ENCODE data around the gene NR3C2.
"Not testable (repeated sequence)": the region's sequence is repeated elsewhere in the genome, so short reads cannot be mapped to it uniquely, and the experiment has no call there.

Gene NR3C2

GRCh38 chr4:148211533-148211932, 230.7 kb downstream of the NR3C2 start:
- DNase-seq = no peak

GRCh38 chr4:148210661-148211060, 231.6 kb downstream of the NR3C2 start:
- DNase-seq = no peak

DNA sequence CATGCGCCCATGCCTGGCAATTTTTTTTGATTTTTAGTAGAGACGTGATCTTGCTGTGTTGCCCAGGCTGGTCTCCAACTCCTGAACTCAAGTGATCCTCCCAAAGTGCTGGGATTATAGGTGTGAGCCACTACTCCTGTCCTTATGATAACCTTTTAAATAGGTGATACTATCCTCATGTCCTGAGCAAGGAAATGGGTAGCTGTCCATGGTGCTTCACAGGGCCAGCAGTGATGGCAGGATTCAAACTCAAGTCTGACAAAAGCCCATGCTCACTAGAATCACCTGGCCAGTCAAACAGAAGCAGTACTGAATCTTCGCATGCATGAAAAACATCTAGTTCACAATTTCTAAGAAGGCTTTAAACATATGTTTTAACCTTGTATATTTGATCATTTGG, 235.1 kb downstream of the NR3C2 start:
- no peak for DNase-seq

DNA sequence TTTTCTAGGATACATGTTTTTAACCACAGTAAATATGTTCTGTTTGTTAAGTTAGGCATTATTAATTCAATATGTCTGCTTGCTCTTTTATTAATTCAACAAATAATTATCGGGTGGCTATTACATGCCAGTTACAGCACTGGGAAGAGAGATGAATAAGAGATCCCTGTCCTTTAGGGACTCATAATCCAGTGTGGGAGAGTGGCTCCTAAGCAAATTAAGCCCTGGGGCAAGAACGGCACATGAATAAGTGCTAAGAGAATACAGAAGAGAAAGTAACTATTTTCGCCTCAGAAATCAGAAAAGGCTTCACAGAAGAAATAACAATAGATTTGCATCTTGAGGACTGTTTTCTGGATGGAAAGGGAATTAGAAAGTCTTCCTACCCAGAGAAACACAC, 236.7 kb downstream of the NR3C2 start:
- DNase-seq = no peak

DNA sequence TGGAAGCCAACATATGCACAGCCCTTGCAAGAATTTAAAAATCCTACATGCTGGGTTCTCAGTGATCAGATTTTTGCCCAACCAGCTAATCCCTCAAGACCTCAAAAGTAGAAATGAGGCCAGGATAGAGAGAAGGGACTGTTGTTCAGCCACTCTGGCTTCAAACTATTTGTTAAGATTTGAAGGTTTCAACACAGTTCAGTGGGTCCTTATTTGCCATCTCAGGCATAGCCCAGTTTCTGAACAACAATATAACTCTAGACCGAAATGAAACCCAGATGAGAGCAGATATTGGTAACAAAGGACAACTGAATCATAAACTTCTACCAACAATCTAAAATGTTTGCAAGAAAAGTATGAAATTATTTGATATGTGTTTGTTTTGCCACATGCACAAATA, 237.3 kb downstream of the NR3C2 start:
- DNase-seq = no peak

DNA sequence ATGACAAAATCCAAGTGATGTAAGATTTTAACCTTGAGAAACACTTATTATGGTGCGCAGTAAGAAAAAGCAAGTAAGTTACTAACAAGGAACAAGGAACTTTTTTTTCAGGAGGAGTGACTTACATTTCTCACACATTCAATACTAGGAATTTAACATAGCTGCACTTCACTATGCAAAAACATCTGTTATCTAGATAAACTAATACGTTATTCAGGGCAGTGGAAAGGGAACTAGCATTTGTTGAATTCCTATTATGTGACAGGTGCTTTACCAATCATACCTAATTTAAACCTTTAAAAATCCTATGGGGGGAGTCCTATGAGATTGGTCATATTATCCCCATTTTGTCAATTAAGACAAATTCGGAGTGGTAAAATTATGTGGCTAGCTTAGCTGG, 238.0 kb downstream of the NR3C2 start:
- DNase-seq = no peak

DNA sequence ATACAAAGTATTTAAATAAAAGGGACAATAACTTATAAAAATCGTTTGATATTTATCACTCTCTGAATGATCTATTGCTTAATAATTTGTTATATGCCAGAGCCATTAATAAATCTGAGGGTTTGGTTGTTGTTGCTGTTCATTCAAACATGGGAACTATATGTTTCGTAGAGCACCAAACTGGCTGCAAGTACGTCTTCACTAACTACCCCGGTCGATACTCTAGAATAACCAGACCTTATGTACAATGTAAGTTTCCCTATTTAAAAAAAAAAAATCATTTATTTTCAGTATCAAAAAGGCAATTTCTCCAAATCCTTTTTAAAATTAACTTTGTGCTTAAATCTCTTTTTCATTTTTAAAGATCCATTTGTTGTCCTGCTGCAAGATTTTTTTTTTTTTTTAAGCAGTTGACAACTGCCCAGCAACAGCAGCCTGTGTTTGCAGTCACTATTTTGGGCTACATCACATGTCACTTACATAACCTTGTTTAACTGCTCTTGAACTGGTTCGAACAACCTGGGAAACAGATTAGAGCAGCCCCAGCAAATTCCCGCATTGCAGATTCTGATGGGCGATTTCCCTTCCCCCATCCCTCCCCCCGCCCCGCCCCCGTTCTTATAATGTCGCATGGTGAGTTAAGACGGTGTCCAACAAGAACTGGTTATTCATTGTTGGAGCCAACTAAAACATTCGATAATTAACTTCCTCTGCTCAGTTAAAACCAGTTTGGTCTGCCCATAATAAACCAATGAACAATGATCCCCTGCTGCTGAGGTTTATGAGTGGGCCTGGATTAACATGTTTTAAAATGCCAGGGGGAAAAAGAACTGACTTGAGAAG, 238.9 kb downstream of the NR3C2 start:
- DNase-seq = no peak

- DNase-seq = no peak
These were observed 241.3 kb downstream of the NR3C2 start for GRCh38 chr4:148200960-148201359.

GRCh38 chr4:148196164-148196563, 246.1 kb downstream of the NR3C2 start:
- DNase-seq = no peak

DNA sequence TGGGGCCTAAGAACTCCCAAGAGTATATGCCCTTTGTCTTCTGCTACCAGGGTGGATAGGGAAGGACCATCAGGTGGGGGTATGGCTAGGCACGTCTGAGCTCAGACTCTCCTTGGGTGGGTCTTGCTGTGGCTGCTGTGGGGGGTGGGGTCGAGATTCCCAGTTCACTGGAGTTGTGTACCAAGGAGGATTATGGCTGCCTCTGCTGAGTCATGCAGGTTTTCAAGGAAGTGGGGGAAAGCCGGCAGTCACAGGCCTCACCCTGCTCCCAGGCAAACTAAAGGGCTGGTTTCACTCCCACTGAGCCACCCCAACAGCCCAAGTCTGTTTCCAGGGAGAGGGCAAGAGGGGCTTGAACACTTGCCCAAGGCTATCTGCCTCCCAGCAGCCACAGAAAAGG, 249.7 kb downstream of the NR3C2 start:
- DNase-seq = no peak

DNA sequence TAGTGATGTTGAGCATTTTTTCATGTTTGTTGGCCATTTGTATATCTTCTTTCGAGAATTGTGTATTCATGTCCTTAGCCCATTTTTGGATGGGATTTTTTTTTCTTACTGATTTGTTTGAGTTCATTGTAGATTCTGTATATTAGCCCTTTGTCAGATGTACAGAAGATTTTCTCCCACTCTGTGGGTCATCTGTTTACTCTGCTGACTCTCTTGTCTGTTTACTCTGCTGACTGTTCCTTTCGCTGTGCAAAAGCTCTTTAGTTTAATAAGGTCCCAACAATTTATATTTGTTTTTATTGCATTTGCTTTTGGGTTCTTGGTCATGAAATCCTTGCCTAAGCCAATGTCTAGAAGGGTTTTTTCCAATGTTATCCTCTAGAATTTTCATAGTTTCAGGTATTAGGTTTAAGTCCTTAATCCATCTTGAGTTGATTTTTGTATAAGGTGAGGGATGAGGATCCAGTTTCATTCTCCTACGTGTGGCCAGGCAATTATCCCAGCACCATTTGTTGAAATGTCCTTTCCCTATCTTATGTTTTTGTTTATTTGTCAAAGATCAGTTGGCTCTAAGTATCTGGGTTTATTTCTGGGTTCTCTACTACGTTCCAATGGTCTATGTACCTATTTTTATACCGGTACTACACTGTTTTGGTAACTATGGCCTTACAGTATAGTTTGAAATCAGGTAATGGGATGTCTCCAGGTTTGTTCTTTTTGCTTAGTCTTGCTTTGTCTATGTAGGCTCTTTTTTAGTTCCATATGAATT, 254.6 kb downstream of the NR3C2 start:
- not testable (repeated sequence) for DNase-seq

DNA sequence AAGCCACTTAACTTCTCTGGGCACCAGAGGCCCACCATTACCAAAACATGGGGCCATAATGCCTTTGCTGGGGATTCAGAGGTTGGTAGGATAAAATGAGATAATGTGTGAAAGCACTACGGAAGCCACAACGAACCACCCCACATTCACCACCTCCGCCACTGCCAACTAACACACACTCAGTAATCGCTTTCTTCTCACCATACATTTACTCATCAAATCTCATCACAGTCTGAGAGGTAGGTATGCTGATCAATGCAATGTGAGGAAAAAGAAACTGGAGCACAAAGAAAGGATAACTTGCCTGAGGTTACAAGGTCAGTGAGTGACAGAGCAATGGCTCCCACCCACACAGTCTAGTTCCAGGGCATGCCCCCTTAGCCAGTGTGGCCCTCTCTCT, 257.3 kb downstream of the NR3C2 start:
- no peak for DNase-seq

GRCh38 chr4:148182230-148182911, 259.8 kb downstream of the NR3C2 start:
- DNase-seq = no peak

DNA sequence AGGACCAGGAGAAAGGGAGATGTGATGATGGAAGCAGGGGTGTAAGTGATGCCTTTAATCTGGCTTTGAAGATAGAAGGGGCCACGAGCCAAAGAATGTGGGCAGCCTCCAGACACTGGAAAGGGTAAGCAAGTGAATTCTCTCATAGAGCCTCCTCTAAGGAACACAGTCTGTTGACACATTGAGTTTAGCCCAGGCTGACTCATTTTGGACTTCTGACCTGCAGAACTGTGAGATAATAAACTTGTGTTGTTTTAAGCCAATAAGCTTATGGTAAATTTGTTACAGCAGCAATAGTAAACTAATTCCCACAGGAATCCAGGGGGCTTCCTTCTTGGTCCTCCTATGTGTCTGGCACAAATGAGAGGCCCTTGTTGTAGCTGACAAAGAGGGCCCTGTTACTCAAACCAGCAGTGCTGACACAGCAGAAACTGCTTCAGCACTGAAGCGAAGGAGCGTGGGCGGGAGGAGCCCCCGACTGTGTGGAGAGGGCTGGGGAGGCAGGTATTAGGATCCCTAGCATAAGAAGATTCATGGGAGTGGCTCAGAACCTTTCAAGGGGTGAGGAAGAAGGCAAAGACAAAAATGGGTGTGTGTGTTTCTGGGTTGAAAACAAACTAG, 268.7 kb downstream of the NR3C2 start:
- DNase-seq = no peak

- no peak for DNase-seq
These were observed 270.6 kb downstream of the NR3C2 start for GRCh38 chr4:148171596-148171995.

- DNase-seq = no peak
These were observed 271.5 kb downstream of the NR3C2 start for GRCh38 chr4:148170408-148171365.

- DNase-seq = no peak
These were observed 276.1 kb downstream of the NR3C2 start for GRCh38 chr4:148166132-148166591.

DNA sequence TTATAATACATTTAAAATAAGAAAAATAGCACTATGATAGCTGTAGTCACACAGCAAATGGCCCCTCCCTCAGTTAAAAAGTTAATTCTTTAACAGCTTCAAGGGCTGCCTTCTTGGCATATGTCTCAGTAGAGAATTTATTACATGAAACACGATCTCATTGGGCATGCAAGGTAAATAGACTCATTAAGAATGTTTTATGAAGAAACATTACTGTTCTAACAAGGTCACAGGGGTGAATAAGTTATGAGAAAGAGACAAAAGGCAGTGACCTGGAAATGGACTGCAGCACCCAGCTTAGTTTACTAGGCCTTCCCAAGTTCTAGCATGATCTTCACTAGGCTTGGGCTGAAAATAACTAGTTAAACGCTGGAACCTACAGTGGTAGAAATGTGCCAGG, 277.7 kb downstream of the NR3C2 start:
- no peak for DNase-seq

- no peak for DNase-seq
These were observed 279.2 kb downstream of the NR3C2 start for GRCh38 chr4:148162991-148163390.

DNA sequence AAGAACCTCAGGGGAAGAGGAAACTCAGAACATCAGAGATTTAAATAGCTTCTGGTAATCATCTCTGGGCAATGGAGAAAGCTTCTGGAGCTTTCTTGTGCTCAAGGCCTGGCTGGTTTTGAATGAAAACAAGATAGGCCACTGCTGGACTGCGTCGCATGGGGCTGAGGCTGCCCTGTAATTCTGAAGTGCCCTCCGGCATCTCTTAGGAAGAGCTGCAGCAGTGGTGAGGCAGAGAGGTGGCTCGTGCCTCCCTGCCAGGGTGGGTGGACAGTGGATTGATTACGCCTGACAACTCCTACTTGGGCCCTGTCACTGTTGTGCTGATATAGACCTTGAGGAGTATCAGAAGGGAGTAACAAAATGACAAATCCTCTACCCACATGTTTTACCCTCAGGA, 279.7 kb downstream of the NR3C2 start:
- DNase-seq = no peak

DNA sequence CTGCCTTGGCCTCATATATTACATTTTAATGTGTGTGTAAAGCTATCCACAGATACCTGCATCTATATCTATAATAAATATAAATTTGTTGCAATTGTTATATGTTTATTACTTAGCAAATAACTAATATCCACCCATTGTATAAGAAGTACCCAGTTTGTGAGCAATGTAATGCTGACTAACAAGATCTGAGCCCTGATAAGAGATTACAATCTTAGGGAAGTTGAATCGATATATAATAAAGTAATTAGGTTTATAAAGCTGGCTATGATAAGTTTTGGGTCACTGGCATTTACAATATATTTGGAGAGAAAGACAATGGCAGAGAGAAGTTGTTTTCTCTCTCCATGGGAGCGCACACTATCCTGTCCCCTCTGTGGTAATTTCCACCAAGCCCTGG, 280.6 kb downstream of the NR3C2 start:
- DNase-seq = no peak

DNA sequence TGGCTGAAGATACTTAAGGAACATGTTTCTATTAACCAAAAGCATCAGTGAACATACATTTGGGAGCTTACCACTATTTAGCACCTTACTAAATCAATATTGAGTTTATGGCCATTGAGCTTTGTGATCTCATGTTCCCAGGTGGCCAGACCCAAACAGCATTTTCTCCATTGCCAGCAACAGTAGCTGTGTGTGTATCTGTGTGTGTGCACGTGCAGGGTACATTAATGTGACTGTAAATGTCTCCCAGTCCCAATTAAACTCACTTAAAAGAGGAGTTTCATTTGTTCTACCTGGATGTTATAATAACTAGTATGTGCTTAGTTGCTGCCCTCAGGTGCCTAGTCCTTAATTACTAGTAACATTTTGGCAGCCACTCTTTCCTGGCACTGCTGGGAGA, 282.4 kb downstream of the NR3C2 start:
- DNase-seq = no peak
